Measurements from ENCODE around the gene MS4A14. TPM values are rescaled to one million over a fixed set of nuclear protein-coding genes. Genes with fewer than 3 reads are reported as not detected.

Gene MS4A14
- total and polyA plus RNA-seq, 9 of the 15 experiments (the other 6 are each of a cell fraction or from before 2014, with no cell fraction given): not detected

- TF ChIP-seq POLR3G (IDR thresholded peaks at IDR 0.05; ENCODE audit: extremely low read depth, insufficient read length, insufficient replicate concordance): no peak
- no peaks in the 10 kb centered on the region for H3K79me2 ChIP-seq (ENCODE audit: control insufficient read depth, insufficient read depth, low read length)
- H3K27ac ChIP-seq (ENCODE audit: extremely low read depth, low read depth, low read length): no peak overlapping the region
- no peak overlapping the region for H2AFZ ChIP-seq (ENCODE audit: low read depth, low read length)
- DNase-seq (ENCODE audit: extremely low read depth in 1 of 4, low spot score in 3 of 4): no peak
- no peak overlapping the region for H3K4me2 ChIP-seq (ENCODE audit: insufficient read depth, low read length)
- H3K9me3 ChIP-seq (replicated peaks; ENCODE audit: control insufficient read depth, insufficient read depth, low read depth, low read length): no peaks in the 10 kb centered on the region
- H3K9ac ChIP-seq (ENCODE audit: insufficient read depth in 1 of 2, low read depth in 2 of 2, low read length in 2 of 2): no peak overlapping the region
- no peak for FAIRE-seq
- no peak overlapping the region for H3K4me3 ChIP-seq
- intact Hi-C loops (cut with micrococcal nuclease): no loop called here
- ChIA-PET POLR2A (no interaction called here), CTCF (ENCODE audit: low intra/inter-chr PET ratio) (no interaction called here)
- ATAC-seq: no peak
- H3K9me1 ChIP-seq (ENCODE audit: control insufficient read depth, insufficient read depth, low read length): no peaks in the 10 kb centered on the region
- H3K36me3 ChIP-seq (ENCODE audit: control insufficient read depth, insufficient read depth, low read length): no peaks in the 10 kb centered on the region
- H4K20me1 ChIP-seq (replicated peaks; ENCODE audit: control insufficient read depth, insufficient read depth, low read length): no peaks in the 10 kb centered on the region
- in situ Hi-C loops (cut with MboI): no loop called here
- whole genome bisulfite sequencing (ENCODE audit: insufficient coverage, low coverage, missing lambda C conversion rate): 0% methylated on average over 3 of the region's 3 CpGs
- H3K27me3 ChIP-seq (ENCODE audit: control insufficient read depth in 2 of 2, insufficient read depth in 2 of 2, low read length in 2 of 2): peaks cover 0 to 13% of the 10 kb centered on the region in 2 experiments; a peak in 2 of 5 replicates
- no peaks in the 10 kb centered on the region for H3K4me1 ChIP-seq (replicated peaks in 1 of 2; ENCODE audit: control insufficient read depth in 2 of 2, insufficient read depth in 2 of 2, low read length in 2 of 2)
- no TSS peak for BruUV-seq (replicated peaks)
Measured at GRCh38 chr11:60371386-60371785, 24.9 kb upstream of the MS4A14 start.

- ChIA-PET POLR2A (interaction anchor here (1.0 kb wide), 1 partner anchor 12 kb away, joined by 3 read pairs; no protein-coding TSS in a partner anchor), CTCF (ENCODE audit: low intra/inter-chr PET ratio) (no interaction called here)
- 0% methylated on average over 1 of the region's 1 CpG for WGBS (ENCODE audit: insufficient coverage, low coverage, missing lambda C conversion rate)
Measured at GRCh38 chr11:60371854-60372253, 24.4 kb upstream of the MS4A14 start.

More at GRCh38 chr11:60371854-60372253, 24.4 kb upstream of the MS4A14 start:
- Histone ChIP-seq H3K9me3 (replicated peaks; ENCODE audit: control insufficient read depth, insufficient read depth, low read depth, low read length) (no peaks in the 10 kb centered on the region), H3K79me2 (ENCODE audit: control insufficient read depth, insufficient read depth, low read length) (no peaks in the 10 kb centered on the region), H3K4me2 (ENCODE audit: insufficient read depth, low read length) (no peak overlapping the region), H3K27me3 (ENCODE audit: control insufficient read depth in 2 of 2, insufficient read depth in 2 of 2, low read length in 2 of 2) (peaks cover 0 to 13% of the 10 kb centered on the region in 2 experiments; a peak in 2 of 5 replicates), H3K9me1 (ENCODE audit: control insufficient read depth, insufficient read depth, low read length) (no peaks in the 10 kb centered on the region), H3K4me3 (no peak overlapping the region), H3K4me1 (replicated peaks in 1 of 2; ENCODE audit: control insufficient read depth in 2 of 2, insufficient read depth in 2 of 2, low read length in 2 of 2) (no peaks in the 10 kb centered on the region), H3K36me3 (ENCODE audit: control insufficient read depth, insufficient read depth, low read length) (no peaks in the 10 kb centered on the region), H2AFZ (ENCODE audit: low read depth, low read length) (no peak overlapping the region), H4K20me1 (replicated peaks; ENCODE audit: control insufficient read depth, insufficient read depth, low read length) (no peaks in the 10 kb centered on the region), H3K9ac (ENCODE audit: insufficient read depth in 1 of 2, low read depth in 2 of 2, low read length in 2 of 2) (no peak overlapping the region), H3K27ac (ENCODE audit: extremely low read depth, low read depth, low read length) (no peak overlapping the region)
- FAIRE-seq (no peak), DNase-seq (ENCODE audit: extremely low read depth in 1 of 4, low spot score in 3 of 4) (no peak), ATAC-seq (no peak)
- intact Hi-C loops (cut with micrococcal nuclease) (no loop called here), in situ Hi-C loops (cut with MboI) (no loop called here)
- TF ChIP-seq HNRNPH1 (optimal IDR thresholded peaks at IDR 0.05; ENCODE audit: low read depth, low read length) (no peak), BDP1 (IDR thresholded peaks at IDR 0.05; ENCODE audit: insufficient read depth, insufficient read length) (no peak), MECOM (CRISPR knock-in tag; IDR thresholded peaks at IDR 0.05) (no peak), E2F5 (CRISPR knock-in tag; IDR thresholded peaks at IDR 0.05) (no peak), POU5F1 (IDR thresholded peaks at IDR 0.05; ENCODE audit: borderline replicate concordance, low read depth, low read length, partially characterized antibody) (no peak), ELK3 (CRISPR knock-in tag; IDR thresholded peaks at IDR 0.05) (no peak), ZNF436 (CRISPR knock-in tag; IDR thresholded peaks at IDR 0.05) (no peak), MTF1 (CRISPR knock-in tag; IDR thresholded peaks at IDR 0.05; ENCODE audit: borderline replicate concordance) (no peak), ZNF175 (CRISPR knock-in tag; IDR thresholded peaks at IDR 0.05; ENCODE audit: low read depth) (no peak), ZFX (CRISPR knock-in tag; IDR thresholded peaks at IDR 0.05) (no peak), RBM17 (IDR thresholded peaks at IDR 0.05; ENCODE audit: borderline replicate concordance, low read depth, low read length) (no peak)
- no TSS peak for BruUV-seq (replicated peaks)

All from K562 (cell line).